Fibroblast of lung (primary cell): ENCODE measurements around the gene MPND. TPM values are rescaled to one million over a fixed set of nuclear protein-coding genes. Genes with fewer than 3 reads are reported as not detected.

Experiments
- DNase-seq, 2 donors: peaks; one replicate each; pipeline versions ENCODE4 v3.0.0 to v3.0.0-alpha.2; 2010; ENCODE audit warnings: low read depth in 2 of 2
- H2AFZ ChIP-seq: 2 replicates; pipeline ENCODE4 v1.5.1; 2012; ENCODE audit warnings: low read length, control low read depth, inconsistent platforms
- H3K27ac ChIP-seq: 2 replicates; pipeline ENCODE4 v1.5.1; 2011; ENCODE audit warnings: low read length, control low read depth; ENCODE audit not compliant: insufficient read depth
- H3K27me3 ChIP-seq: 2 replicates; pipeline ENCODE4 v1.5.1; 2011; ENCODE audit warnings: mild to moderate bottlenecking, low read length; ENCODE audit not compliant: control insufficient read depth, insufficient read depth
- H3K36me3 ChIP-seq: 2 replicates; pipeline ENCODE4 v1.5.1; 2011; ENCODE audit warnings: low read length; ENCODE audit not compliant: control insufficient read depth, insufficient read depth
- H3K4me1 ChIP-seq: 2 replicates; pipeline ENCODE4 v1.5.1; 2011; ENCODE audit warnings: low read length; ENCODE audit not compliant: control insufficient read depth, insufficient read depth; ENCODE audit errors: extremely low read depth
- H3K4me2 ChIP-seq: 2 replicates; pipeline ENCODE4 v1.5.1; 2011; ENCODE audit warnings: low read length, control low read depth; ENCODE audit not compliant: insufficient read depth; ENCODE audit errors: extremely low read depth
- H3K4me3 ChIP-seq, 4 experiments: fragments of 200-600 bp in 1 of 4; sonication (generic) in 1 of 4; replicated peaks in 1 of 4; 2 replicates each; pipeline ENCODE4 v1.5.1; 2011 to 2016; ENCODE audit warnings: low read length in 4 of 4, low read depth in 3 of 4, mild to moderate bottlenecking in 3 of 4, control low read depth in 2 of 4, inconsistent platforms in 1 of 4, mixed read lengths in 1 of 4; ENCODE audit not compliant: insufficient read depth in 1 of 4; ENCODE audit errors: control extremely low read depth in 1 of 4
- H3K79me2 ChIP-seq: 2 replicates; pipeline ENCODE4 v1.5.1; 2012; ENCODE audit warnings: mild to moderate bottlenecking, low read length, inconsistent platforms; ENCODE audit not compliant: control insufficient read depth, insufficient read depth
- H3K9ac ChIP-seq: 2 replicates; pipeline ENCODE4 v1.5.1; 2011; ENCODE audit warnings: mild to moderate bottlenecking, low read length, control low read depth; ENCODE audit not compliant: insufficient read depth
- H3K9me3 ChIP-seq: 2 replicates; pipeline ENCODE4 v1.5.1; 2012; ENCODE audit warnings: low read depth, low read length; ENCODE audit not compliant: control insufficient read depth, insufficient read depth
- H4K20me1 ChIP-seq: 2 replicates; pipeline ENCODE4 v1.5.1; 2011; ENCODE audit warnings: low read length; ENCODE audit not compliant: control insufficient read depth, insufficient read depth; ENCODE audit errors: extremely low read depth
- CTCF ChIP-seq, 2 donors: IDR thresholded peaks in 1 of 2; conservative IDR thresholded peaks in 1 of 2; 1 replicate in 1 of 2; 2 replicates in 1 of 2; pipeline ENCODE4 v1.5.1; 2011 to 2012; ENCODE audit warnings: low read length in 2 of 2, control low read depth in 1 of 2, inconsistent platforms in 1 of 2, low read depth in 1 of 2, mild to moderate bottlenecking in 1 of 2
- EZH2 ChIP-seq: IDR thresholded peaks from 2 replicates; pipeline ENCODE4 v1.5.1; 2012; ENCODE audit warnings: low read length, control low read depth, mild to moderate bottlenecking; ENCODE audit errors: missing control alignments
- polyA plus RNA-seq, 2 donors: library from polyadenylated mRNA; depleted of rRNA in 1 of 2; stranded (reverse) in 1 of 2; unstranded in 1 of 2; fragments of >200 nt; gene quantifications; 2 replicates each; pipeline ENCODE4 v1.2.1, GENCODE V29; 2011 to 2012; ENCODE audit warnings: missing spikeins in 1 of 2
- total RNA-seq: library from RNA; depleted of rRNA; stranded (reverse); fragments of >200 nt; gene quantifications from 2 replicates; pipeline ENCODE4 v1.2.1, GENCODE V29; 2014

MPND gene
- total and polyA plus RNA-seq, 2 donors (not counting 1 experiment from before 2014, with no cell fraction given) = 2.7 to 7.1 TPM

- H3K9ac ChIP-seq = no peak overlapping the region
- no peaks in the 10 kb centered on the region for H3K4me1 ChIP-seq
- no peaks in the 10 kb centered on the region for H4K20me1 ChIP-seq
- H3K9me3 ChIP-seq = no peaks in the 10 kb centered on the region
- H3K27me3 ChIP-seq = no peaks in the 10 kb centered on the region
- H3K4me2 ChIP-seq = no peak overlapping the region
- no peak for DNase-seq
- TF ChIP-seq EZH2 = no peak
- TF ChIP-seq CTCF (conservative IDR thresholded peaks at IDR 0.05 in 1 of 2, IDR thresholded peaks at IDR 0.05 in 1 of 2; ENCODE audit: low read depth in 1 of 2, low read length in 2 of 2) = no peak
- no peak overlapping the region for H2AFZ ChIP-seq
- H3K4me3 ChIP-seq = no peak overlapping the region
- H3K79me2 ChIP-seq = no peaks in the 10 kb centered on the region
- H3K27ac ChIP-seq = no peak overlapping the region
- no peaks in the 10 kb centered on the region for H3K36me3 ChIP-seq
Observed at GRCh38 chr19:4318460-4318859, 24.9 kb upstream of the MPND start.

GRCh38 chr19:4319067-4319718 is 24.2 kb upstream of the MPND start:
- Histone ChIP-seq H3K4me3 (no peak overlapping the region), H3K27ac (no peak overlapping the region), H3K4me2 (no peak overlapping the region), H4K20me1 (no peaks in the 10 kb centered on the region), H2AFZ (no peak overlapping the region), H3K27me3 (no peaks in the 10 kb centered on the region), H3K9ac (no peak overlapping the region), H3K79me2 (no peaks in the 10 kb centered on the region), H3K36me3 (no peaks in the 10 kb centered on the region), H3K4me1 (no peaks in the 10 kb centered on the region), H3K9me3 (no peaks in the 10 kb centered on the region)
- no peak for TF ChIP-seq EZH2
- no peak for TF ChIP-seq CTCF (conservative IDR thresholded peaks at IDR 0.05 in 1 of 2, IDR thresholded peaks at IDR 0.05 in 1 of 2; ENCODE audit: low read depth in 1 of 2, low read length in 2 of 2)
- DNase-seq = no peak

GRCh38 chr19:4320419-4320818 is 22.9 kb upstream of the MPND start:
- no peak overlapping the region for H2AFZ ChIP-seq
- no peaks in the 10 kb centered on the region for H3K79me2 ChIP-seq
- no peak overlapping the region for H3K27ac ChIP-seq
- no peaks in the 10 kb centered on the region for H3K27me3 ChIP-seq
- H4K20me1 ChIP-seq = no peaks in the 10 kb centered on the region
- no peak overlapping the region for H3K4me2 ChIP-seq
- H3K36me3 ChIP-seq = no peaks in the 10 kb centered on the region
- TF ChIP-seq CTCF (conservative IDR thresholded peaks at IDR 0.05 in 1 of 2, IDR thresholded peaks at IDR 0.05 in 1 of 2; ENCODE audit: low read depth in 1 of 2, low read length in 2 of 2) (no peak), EZH2 (no peak)
- H3K9me3 ChIP-seq = no peaks in the 10 kb centered on the region
- DNase-seq = no peak
- H3K4me3 ChIP-seq = no peak overlapping the region
- H3K9ac ChIP-seq = no peak overlapping the region
- no peaks in the 10 kb centered on the region for H3K4me1 ChIP-seq
